Activated CD4-positive, alpha-beta T cell treated with anti-CD3 and anti-CD28 coated beads for 24 hours (primary cell): Measurements from ENCODE around the gene S1PR5.

ENCODE experiments used
- DNase-seq, 2 donors: peaks; one replicate each; pipeline ENCODE4 v3.0.0-alpha.2; 2020; ENCODE audit warnings: low read depth in 2 of 2

The S1PR5 gene

DNA sequence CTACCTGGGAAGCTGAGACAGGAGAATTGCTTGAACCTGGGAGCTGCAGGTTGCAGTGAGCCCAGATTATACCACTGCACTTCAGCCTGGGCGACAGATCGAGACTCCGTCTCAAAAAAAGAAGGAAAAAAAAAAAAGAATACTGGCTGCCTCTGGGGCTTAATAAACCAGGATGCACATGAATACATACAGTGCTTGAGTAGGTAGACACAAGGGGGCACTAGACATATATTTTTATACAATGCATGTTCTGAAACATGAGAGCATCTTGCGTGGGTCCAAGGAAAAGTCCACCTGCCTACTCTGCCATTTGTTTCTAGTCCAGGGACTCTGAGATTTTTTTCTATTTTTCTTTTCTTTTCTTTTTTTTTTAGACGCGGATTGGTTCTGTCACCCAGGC lies 45.3 kb downstream of the S1PR5 start:
- no peak for DNase-seq

DNA sequence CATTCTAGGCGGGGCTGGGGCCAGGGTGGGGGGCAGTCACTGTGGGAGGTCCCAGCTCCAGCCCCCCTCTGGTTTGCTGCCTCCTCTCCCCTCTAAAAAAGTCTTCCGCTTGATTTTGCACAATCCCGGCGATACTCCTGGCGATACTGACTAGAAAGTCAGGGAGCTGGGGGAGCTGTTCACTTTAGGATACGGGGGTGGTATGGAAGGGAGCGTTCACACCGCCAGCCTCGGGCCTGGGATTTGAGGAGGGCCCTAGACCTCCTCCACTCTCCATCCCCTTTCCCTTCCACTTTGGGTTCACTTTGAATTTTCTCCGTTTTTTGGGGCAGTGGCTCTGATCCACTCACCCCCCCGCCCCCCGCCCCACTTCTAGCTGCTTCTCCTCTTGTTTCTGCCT lies 49.1 kb downstream of the S1PR5 start:
- DNase-seq, result no peak

DNA sequence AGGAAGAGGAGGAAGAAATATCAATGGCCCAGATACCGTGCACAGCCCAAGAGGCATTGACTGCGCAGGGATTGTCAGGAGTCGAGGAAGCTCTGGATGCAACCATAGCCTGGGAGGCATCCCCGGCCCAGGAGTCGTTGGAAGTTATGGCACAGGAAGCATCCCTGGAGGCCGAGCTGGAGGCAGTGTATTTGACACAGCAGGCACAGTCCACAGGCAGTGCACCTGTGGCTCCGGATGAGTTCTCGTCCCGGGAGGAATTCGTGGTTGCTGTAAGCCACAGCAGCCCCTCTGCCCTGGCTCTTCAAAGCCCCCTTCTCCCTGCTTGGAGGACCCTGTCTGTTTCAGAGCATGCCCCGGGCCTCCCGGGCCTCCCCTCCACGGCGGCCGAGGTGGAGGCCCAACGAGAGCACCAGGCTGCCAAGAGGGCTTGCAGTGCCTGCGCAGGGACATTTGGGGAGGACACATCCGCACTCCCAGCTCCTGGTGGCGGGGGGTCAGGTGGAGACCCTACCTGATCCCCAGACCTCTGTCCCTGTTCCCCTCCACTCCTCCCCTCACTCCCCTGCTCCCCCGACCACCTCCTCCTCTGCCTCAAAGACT lies 50.0 kb downstream of the S1PR5 start:
- no peak for DNase-seq

DNA sequence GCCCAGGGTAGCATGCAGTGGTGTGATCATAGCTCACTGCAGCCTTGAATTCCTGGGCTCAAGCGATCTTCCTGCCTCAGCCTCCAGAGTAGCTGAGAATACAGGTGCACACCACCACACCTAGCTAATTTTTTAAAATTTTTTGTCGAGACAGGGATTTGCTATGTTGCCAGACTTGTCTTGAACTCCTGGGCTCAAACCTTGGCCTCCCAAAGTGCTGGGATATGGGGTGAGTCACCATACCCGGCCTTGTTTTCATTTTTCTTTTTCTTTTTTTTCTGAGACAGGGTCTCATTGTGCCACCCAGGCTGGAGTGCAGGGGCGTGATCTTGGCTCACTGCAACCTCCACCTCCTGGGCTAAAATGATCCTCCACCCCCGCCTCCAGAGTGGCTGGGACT lies 52.8 kb downstream of the S1PR5 start:
- no peak for DNase-seq
